Measurements from ENCODE around the gene PDGFA.

The PDGFA gene

GRCh38 chr7:485188-486081, 34.2 kb downstream of the PDGFA start:
- no peak for DNase-seq

- no peak for DNase-seq
Observed at GRCh38 chr7:484356-485101, 35.1 kb downstream of the PDGFA start.

- DNase-seq, result no peak
Observed at GRCh38 chr7:483656-484355, 35.8 kb downstream of the PDGFA start.

- DNase-seq, result no peak
Observed at GRCh38 chr7:482521-483083, 37.0 kb downstream of the PDGFA start.

- no peak for DNase-seq
Observed at GRCh38 chr7:481219-481930, 38.3 kb downstream of the PDGFA start.

GRCh38 chr7:480531-481218, 39.0 kb downstream of the PDGFA start:
- DNase-seq, result no peak

- no peak for DNase-seq
Observed at GRCh38 chr7:479948-480499, 39.6 kb downstream of the PDGFA start.

- no peak for DNase-seq
Observed at GRCh38 chr7:479115-479947, 40.3 kb downstream of the PDGFA start.

- no peak for DNase-seq
Observed at GRCh38 chr7:477626-478220, 41.9 kb downstream of the PDGFA start.

GRCh38 chr7:476736-477360, 42.8 kb downstream of the PDGFA start:
- no peak for DNase-seq

- no peak for DNase-seq
Observed at GRCh38 chr7:475951-476441, 43.6 kb downstream of the PDGFA start.

GRCh38 chr7:475425-475728, 44.3 kb downstream of the PDGFA start:
- no peak for DNase-seq

GRCh38 chr7:474605-475424, 44.8 kb downstream of the PDGFA start:
- no peak for DNase-seq

- DNase-seq, result no peak
Observed at GRCh38 chr7:473870-474604, 45.6 kb downstream of the PDGFA start.

GRCh38 chr7:473211-473734, 46.4 kb downstream of the PDGFA start:
- DNase-seq, result no peak

- DNase-seq, result no peak
Observed at GRCh38 chr7:472640-472957, 47.0 kb downstream of the PDGFA start.

- DNase-seq, result no peak
Observed at GRCh38 chr7:471866-472639, 47.6 kb downstream of the PDGFA start.
